Measurements from ENCODE around the gene GGA1. TPM values are rescaled to one million over a fixed set of nuclear protein-coding genes. Genes with fewer than 3 reads are reported as not detected.

GGA1 gene
- total RNA-seq, 1 experiment from 2014 or later: 99.2 TPM

DNA sequence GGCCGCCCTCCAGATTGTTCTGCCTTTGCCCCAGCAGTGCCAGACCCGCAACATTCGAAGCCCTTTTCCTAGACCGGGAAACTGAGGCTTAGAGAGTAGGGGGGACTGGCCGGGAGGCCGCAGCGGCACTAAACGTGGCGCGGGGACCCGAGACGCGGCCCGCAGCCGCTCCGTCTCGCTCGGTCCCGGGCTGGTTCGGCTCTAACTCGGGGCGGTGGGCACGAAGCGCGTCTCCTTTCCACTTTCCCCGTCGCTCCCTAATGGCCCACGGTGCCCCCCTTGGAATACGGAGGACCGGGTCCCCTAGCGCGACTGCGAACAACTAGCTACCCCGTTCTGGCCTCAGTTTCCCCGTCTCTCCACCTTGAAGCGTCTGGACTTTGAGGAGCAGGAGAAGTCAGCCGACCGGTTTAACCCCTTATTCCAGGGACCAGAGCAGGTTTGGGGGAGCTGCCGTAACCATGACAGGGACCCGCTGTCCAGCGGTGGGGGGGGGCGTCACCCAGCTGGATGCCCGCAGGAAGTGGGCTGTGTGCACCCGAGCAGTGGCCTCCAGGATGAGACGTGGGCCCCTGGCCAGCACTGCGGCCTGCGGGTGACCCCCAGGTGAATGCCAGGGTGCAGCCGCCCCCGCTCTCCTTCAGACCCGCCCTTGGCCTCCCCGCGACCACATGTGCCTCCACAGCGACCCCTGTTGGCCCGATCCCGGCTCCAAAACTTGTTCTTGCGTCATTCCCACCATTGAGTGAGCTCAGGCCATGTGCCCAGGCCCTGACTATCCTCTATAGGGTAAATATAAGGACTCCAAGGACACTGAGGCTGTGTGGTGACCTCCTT, 47.2 kb upstream of the GGA1 start:
- BruUV-seq (replicated peaks): TSS peak; percentile 30
- ChIA-PET POLR2A (ENCODE audit: unreplicated experiment) (interaction anchor here (0.5 to 1.0 kb wide), 4 partner anchors 14 to 20 kb away, joined by 4 to 9 read pairs (median 6); no protein-coding TSS in a partner anchor), CTCF (interaction anchor here (0.6 to 4.4 kb wide), 8 partner anchors 9 to 53 kb away, joined by 3 to 27 read pairs (median 8); no protein-coding TSS in a partner anchor)
- no peaks in the 10 kb centered on the region for H3K9me3 ChIP-seq (ENCODE audit: insufficient read depth, low read depth)
- peaks cover 60% of the 10 kb centered on the region for H3K79me2 ChIP-seq (ENCODE audit: low read depth)
- H3K4me1 ChIP-seq (replicated peaks; ENCODE audit: insufficient read depth): peaks cover 57% of the 10 kb centered on the region
- intact Hi-C loops (cut with micrococcal nuclease; ENCODE audit: unreplicated experiment): loop anchor here (1.0 kb wide), 1 partner anchor 14 kb away; no protein-coding TSS in a partner anchor
- peak overlapping the region; percentile 85 for H3K4me2 ChIP-seq
- peak overlapping the region; percentile 95 for H3K4me3 ChIP-seq
- no peaks in the 10 kb centered on the region for H3K9me2 ChIP-seq (ENCODE audit: insufficient read depth)
- peaks cover 6% of the 10 kb centered on the region; the same call in 1 of the 2 replicates for H3K36me3 ChIP-seq (ENCODE audit: low read depth)
- no peaks in the 10 kb centered on the region for H3K27me3 ChIP-seq (ENCODE audit: insufficient read depth, low read depth)
- H3F3A ChIP-seq (ENCODE audit: insufficient read depth, low read depth): peaks cover 47% of the 10 kb centered on the region
- peaks cover 28% of the 10 kb centered on the region for H4K20me1 ChIP-seq (ENCODE audit: insufficient read depth)
- peak overlapping the region; percentile 82 for H3K27ac ChIP-seq
- no peak for TF ChIP-seq EZH2 (IDR thresholded peaks at IDR 0.05; ENCODE audit: low read depth)
- peak; percentile 98 for TF ChIP-seq CTCF (conservative IDR thresholded peaks at IDR 0.05)
- DNase-seq: peak; percentile 78 to 94
- peak overlapping the region; percentile 54 for H2AFZ ChIP-seq

DNA sequence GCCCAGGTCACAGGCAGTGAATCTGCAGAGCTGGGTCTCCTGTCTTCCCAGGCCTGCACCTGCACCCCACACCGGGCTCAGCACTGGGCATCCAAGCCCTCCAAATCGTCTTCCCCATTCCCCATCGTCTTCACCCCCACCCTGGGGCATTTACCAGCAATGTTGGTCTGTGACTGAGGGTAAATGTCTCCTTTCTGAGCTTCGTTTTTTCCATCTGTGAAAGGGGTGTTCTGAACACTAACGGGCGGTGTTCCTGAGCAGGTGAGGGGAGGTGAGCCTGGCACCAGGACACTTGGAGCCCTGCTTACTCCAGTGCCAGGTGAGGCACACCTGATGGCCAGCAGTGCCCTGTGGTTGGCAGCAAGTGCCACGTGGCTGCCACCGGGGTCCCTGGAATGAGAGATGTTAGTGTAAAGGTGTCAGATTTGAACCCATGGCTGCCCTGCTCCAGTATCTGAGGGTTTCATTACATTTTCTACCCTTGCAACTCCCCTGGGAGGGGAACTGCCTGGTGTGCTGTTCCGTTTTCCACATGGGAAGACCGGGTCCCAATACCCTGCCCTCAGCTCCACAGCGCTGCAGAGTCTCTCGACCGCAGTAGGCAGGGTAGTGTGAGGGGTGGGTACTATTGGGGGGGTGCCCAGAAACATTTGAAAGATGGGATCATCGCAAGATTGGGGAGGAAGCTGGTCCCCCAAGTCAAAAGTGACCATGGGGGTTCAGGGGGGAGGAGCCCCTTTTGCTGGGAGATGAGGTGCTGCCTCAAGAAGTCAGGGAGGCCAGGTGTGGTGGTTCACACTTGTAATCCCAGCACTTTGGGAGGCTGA, 46.4 kb upstream of the GGA1 start:
- H2AFZ ChIP-seq: no peak overlapping the region
- H3K27me3 ChIP-seq (ENCODE audit: insufficient read depth, low read depth): no peaks in the 10 kb centered on the region
- peaks cover 6% of the 10 kb centered on the region; the same call in 1 of the 2 replicates for H3K36me3 ChIP-seq (ENCODE audit: low read depth)
- peaks cover 61% of the 10 kb centered on the region for H3K4me1 ChIP-seq (replicated peaks; ENCODE audit: insufficient read depth)
- no TSS peak for BruUV-seq (replicated peaks)
- peak overlapping the region; percentile 82 for H3K27ac ChIP-seq
- ChIA-PET POLR2A (ENCODE audit: unreplicated experiment) (interaction anchor here (0.7 to 1.0 kb wide), 3 partner anchors 15 to 21 kb away, joined by 4 to 9 read pairs (median 6); no protein-coding TSS in a partner anchor), CTCF (interaction anchor here (0.6 to 4.4 kb wide), 8 partner anchors 8 to 54 kb away, joined by 3 to 27 read pairs (median 8); no protein-coding TSS in a partner anchor)
- DNase-seq: no peak
- TF ChIP-seq CTCF (conservative IDR thresholded peaks at IDR 0.05) (peak; percentile 45; the same call in 1 of the 2 replicates), EZH2 (IDR thresholded peaks at IDR 0.05; ENCODE audit: low read depth) (no peak)
- H3K79me2 ChIP-seq (ENCODE audit: low read depth): peaks cover 64% of the 10 kb centered on the region
- peak overlapping the region; percentile 95 for H3K4me3 ChIP-seq
- peaks cover 54% of the 10 kb centered on the region for H3F3A ChIP-seq (ENCODE audit: insufficient read depth, low read depth)
- H3K9me2 ChIP-seq (ENCODE audit: insufficient read depth): no peaks in the 10 kb centered on the region
- H4K20me1 ChIP-seq (ENCODE audit: insufficient read depth): peaks cover 34% of the 10 kb centered on the region
- peak overlapping the region; percentile 85 for H3K4me2 ChIP-seq
- intact Hi-C loops (cut with micrococcal nuclease; ENCODE audit: unreplicated experiment): no loop called here
- no peaks in the 10 kb centered on the region for H3K9me3 ChIP-seq (ENCODE audit: insufficient read depth, low read depth)

All from PC-9 (cell line).